Liver (tissue), 9 donors: Measurements from ENCODE around the gene ATG4C. TPM values are rescaled to one million over a fixed set of nuclear protein-coding genes. Genes with fewer than 3 reads are reported as not detected.
"Not testable (repeated sequence)": the region's sequence is repeated elsewhere in the genome, so short reads cannot be mapped to it uniquely, and the experiment has no call there.

Experiments used
- DNase-seq: peaks from one replicate; pipeline ENCODE4 v3.0.0-alpha.2; 2017; ENCODE audit warnings: low spot score
- H3K27ac ChIP-seq, 2 donors: one replicate each; pipeline ENCODE4 v1.7.0; 2013; ENCODE audit warnings: inconsistent platforms in 2 of 2, low read length in 2 of 2, control low read depth in 1 of 2, low read depth in 1 of 2, mild to moderate bottlenecking in 1 of 2
- H3K27me3 ChIP-seq, 4 donors: one replicate each; pipeline versions ENCODE4 v1.6.1 to v1.7.0; 2013; ENCODE audit warnings: low read length in 3 of 4, inconsistent platforms in 1 of 4, mild to moderate bottlenecking in 1 of 4, moderate library complexity in 1 of 4; ENCODE audit not compliant: control insufficient read depth in 4 of 4, insufficient read depth in 4 of 4
- H3K36me3 ChIP-seq, 4 donors: one replicate each; pipeline versions ENCODE4 v1.6.1 to v1.7.0; 2013; ENCODE audit warnings: low read length in 3 of 4, mild to moderate bottlenecking in 3 of 4, low read depth in 1 of 4, moderate library complexity in 1 of 4; ENCODE audit not compliant: control insufficient read depth in 4 of 4, insufficient read depth in 3 of 4
- H3K4me1 ChIP-seq, 4 donors: one replicate each; pipeline versions ENCODE4 v1.6.1 to v1.7.0; 2013; ENCODE audit warnings: low read length in 3 of 4, mild to moderate bottlenecking in 3 of 4, moderate library complexity in 1 of 4; ENCODE audit not compliant: control insufficient read depth in 4 of 4, insufficient read depth in 4 of 4
- H3K4me3 ChIP-seq, 3 donors: one replicate each; pipeline versions ENCODE4 v1.6.1 to v1.7.0; 2013; ENCODE audit warnings: low read length in 3 of 3, control low read depth in 1 of 3, low read depth in 1 of 3, mild to moderate bottlenecking in 1 of 3
- H3K9ac ChIP-seq, 2 donors: one replicate each; pipeline ENCODE4 v1.7.0; 2013; ENCODE audit warnings: low read length in 2 of 2, mild to moderate bottlenecking in 2 of 2, moderate library complexity in 2 of 2, control low read depth in 1 of 2, low read depth in 1 of 2
- H3K9me3 ChIP-seq, 4 donors: one replicate each; pipeline versions ENCODE4 v1.6.1 to v1.7.0; 2013; ENCODE audit warnings: low read length in 3 of 4; ENCODE audit not compliant: control insufficient read depth in 4 of 4
- FOXA1 ChIP-seq: IDR thresholded peaks from 2 replicates; pipeline ENCODE4 v1.6.1; 2016; ENCODE audit warnings: antibody characterized with exemption
- GABPA ChIP-seq, 2 donors: IDR thresholded peaks in 1 of 2; conservative IDR thresholded peaks in 1 of 2; 2 replicates each; pipeline ENCODE4 v1.6.1; 2016; ENCODE audit warnings: antibody characterized with exemption in 2 of 2, mild to moderate bottlenecking in 1 of 2, moderate library complexity in 1 of 2
- HNF4A ChIP-seq, 2 donors: conservative IDR thresholded peaks; 2 replicates each; pipeline ENCODE4 v1.6.1; 2016; ENCODE audit warnings: antibody characterized with exemption in 2 of 2, mild to moderate bottlenecking in 2 of 2
- RAD21 ChIP-seq, 2 donors: IDR thresholded peaks; 2 replicates each; pipeline ENCODE4 v1.6.1; 2016; ENCODE audit warnings: antibody characterized with exemption in 2 of 2, mild to moderate bottlenecking in 2 of 2
- RXRA ChIP-seq, 2 donors: IDR thresholded peaks; 2 replicates each; pipeline ENCODE4 v1.6.1; 2017 to 2018; ENCODE audit warnings: antibody characterized with exemption in 2 of 2, mild to moderate bottlenecking in 1 of 2
- TAF1 ChIP-seq: conservative IDR thresholded peaks from 2 replicates; pipeline ENCODE4 v1.6.1; 2016; ENCODE audit warnings: antibody characterized with exemption, mild to moderate bottlenecking
- YY1 ChIP-seq: IDR thresholded peaks from 2 replicates; pipeline ENCODE4 v1.6.1; 2016; ENCODE audit warnings: antibody characterized with exemption, mild to moderate bottlenecking
- WGBS: extraction: QIAGEN DNeasy Blood & Tissue Kit; methylation state at CpG from one replicate; pipeline ENCODE4 v1.1.7; 2013; 5-methylcytosine and 5-hydroxymethylcytosine counted together
- polyA plus RNA-seq, 2 donors: library from polyadenylated mRNA; stranded (reverse) in 1 of 2; unstranded in 1 of 2; fragments of 200-250 nt in 1 of 2; fragments of >200 nt in 1 of 2; fragmentation: Nextera tagmentation in 1 of 2; extraction: Ambion mirVana in 1 of 2; gene quantifications; one replicate each; pipeline versions ENCODE4 v1.2.1 to v1.2.3, GENCODE V29; 2013 to 2015
- total RNA-seq, 2 donors: library from RNA; depleted of rRNA; stranded (reverse); fragments of >200 nt; gene quantifications; one replicate each; pipeline ENCODE4 v1.2.3, GENCODE V29; 2014
- TF ChIP-seq, protein P1 (sequence below): IDR thresholded peaks from 2 replicates; pipeline ENCODE4 v1.6.1; 2016; ENCODE audit warnings: antibody characterized with exemption
- TF ChIP-seq, protein P2 (sequence below): IDR thresholded peaks from 2 replicates; pipeline ENCODE4 v1.6.1; 2016; ENCODE audit warnings: antibody characterized with exemption, mild to moderate bottlenecking
- TF ChIP-seq, protein P3 (sequence below): IDR thresholded peaks from 2 replicates; pipeline ENCODE4 v1.6.1; 2016; ENCODE audit warnings: antibody characterized with exemption
- donor health status: healthy.
- donor health status: healthy.
- donor health status: healthy.
- donor health status: healthy.
- donor health status: healthy.

Gene ATG4C
- total and polyA plus RNA-seq, 4 donors, result 3.8 to 8.4 (median 5.2) TPM

- not testable (repeated sequence) for DNase-seq
Observed at GRCh38 chr1:62760021-62760782, 23.7 kb upstream of the ATG4C start.

GRCh38 chr1:62761223-62761870, 22.6 kb upstream of the ATG4C start:
- H3K27me3 ChIP-seq, H3K4me1 ChIP-seq, H3K9me3 ChIP-seq, DNase-seq, H3K27ac ChIP-seq, H3K9ac ChIP-seq, H3K36me3 ChIP-seq, H3K4me3 ChIP-seq: not testable (repeated sequence)
- 93% methylated on average over 30 of the region's 30 CpGs for WGBS

More at GRCh38 chr1:62760021-62760782, 23.7 kb upstream of the ATG4C start:
- not testable (repeated sequence) for H3K9ac ChIP-seq, H3K27ac ChIP-seq, H3K36me3 ChIP-seq, H3K4me1 ChIP-seq, H3K27me3 ChIP-seq, H3K4me3 ChIP-seq, H3K9me3 ChIP-seq
- WGBS, result 89% methylated on average over 6 of the region's 6 CpGs

DNA sequence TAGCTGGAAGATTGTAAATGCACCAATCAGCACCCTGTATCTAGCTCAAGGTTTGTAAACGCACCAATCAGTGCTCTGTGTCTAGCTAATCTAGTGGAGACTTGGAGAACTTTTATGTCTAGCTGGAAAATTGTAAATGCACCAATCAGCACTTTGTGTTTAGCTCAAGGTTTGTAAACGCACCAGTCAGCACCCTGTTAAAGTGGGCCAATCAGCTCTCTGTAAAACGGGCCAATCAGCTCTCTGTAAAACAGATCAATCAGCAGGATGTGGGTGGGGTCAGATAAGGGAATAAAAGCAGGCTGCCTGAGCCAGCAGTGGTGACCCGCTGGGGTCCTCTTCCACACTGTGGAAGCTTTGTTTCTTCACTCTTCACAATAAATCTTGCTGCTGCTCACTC, 21.9 kb upstream of the ATG4C start:
- H3K27ac ChIP-seq, H3K4me3 ChIP-seq, DNase-seq, H3K9me3 ChIP-seq, H3K36me3 ChIP-seq, H3K4me1 ChIP-seq, H3K27me3 ChIP-seq, H3K9ac ChIP-seq: not testable (repeated sequence)
- 91% methylated on average over 4 of the region's 4 CpGs for WGBS

- Histone ChIP-seq H3K36me3 (no peaks in the 10 kb centered on the region), H3K27ac (no peak overlapping the region), H3K27me3 (no peaks in the 10 kb centered on the region), H3K4me1 (no peaks in the 10 kb centered on the region), H3K9ac (no peak overlapping the region), H3K4me3 (no peak overlapping the region), H3K9me3 (no peaks in the 10 kb centered on the region)
- WGBS, result 41% methylated on average over 4 of the region's 4 CpGs
- TF ChIP-seq HNF4A (conservative IDR thresholded peaks at IDR 0.05), result no peak
- TF ChIP-seq, protein P1, sequence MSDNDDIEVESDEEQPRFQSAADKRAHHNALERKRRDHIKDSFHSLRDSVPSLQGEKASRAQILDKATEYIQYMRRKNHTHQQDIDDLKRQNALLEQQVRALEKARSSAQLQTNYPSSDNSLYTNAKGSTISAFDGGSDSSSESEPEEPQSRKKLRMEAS, result no peak
- no peak for TF ChIP-seq TAF1
- no peak for TF ChIP-seq FOXA1
- no peak for TF ChIP-seq YY1
- TF ChIP-seq, protein P2, sequence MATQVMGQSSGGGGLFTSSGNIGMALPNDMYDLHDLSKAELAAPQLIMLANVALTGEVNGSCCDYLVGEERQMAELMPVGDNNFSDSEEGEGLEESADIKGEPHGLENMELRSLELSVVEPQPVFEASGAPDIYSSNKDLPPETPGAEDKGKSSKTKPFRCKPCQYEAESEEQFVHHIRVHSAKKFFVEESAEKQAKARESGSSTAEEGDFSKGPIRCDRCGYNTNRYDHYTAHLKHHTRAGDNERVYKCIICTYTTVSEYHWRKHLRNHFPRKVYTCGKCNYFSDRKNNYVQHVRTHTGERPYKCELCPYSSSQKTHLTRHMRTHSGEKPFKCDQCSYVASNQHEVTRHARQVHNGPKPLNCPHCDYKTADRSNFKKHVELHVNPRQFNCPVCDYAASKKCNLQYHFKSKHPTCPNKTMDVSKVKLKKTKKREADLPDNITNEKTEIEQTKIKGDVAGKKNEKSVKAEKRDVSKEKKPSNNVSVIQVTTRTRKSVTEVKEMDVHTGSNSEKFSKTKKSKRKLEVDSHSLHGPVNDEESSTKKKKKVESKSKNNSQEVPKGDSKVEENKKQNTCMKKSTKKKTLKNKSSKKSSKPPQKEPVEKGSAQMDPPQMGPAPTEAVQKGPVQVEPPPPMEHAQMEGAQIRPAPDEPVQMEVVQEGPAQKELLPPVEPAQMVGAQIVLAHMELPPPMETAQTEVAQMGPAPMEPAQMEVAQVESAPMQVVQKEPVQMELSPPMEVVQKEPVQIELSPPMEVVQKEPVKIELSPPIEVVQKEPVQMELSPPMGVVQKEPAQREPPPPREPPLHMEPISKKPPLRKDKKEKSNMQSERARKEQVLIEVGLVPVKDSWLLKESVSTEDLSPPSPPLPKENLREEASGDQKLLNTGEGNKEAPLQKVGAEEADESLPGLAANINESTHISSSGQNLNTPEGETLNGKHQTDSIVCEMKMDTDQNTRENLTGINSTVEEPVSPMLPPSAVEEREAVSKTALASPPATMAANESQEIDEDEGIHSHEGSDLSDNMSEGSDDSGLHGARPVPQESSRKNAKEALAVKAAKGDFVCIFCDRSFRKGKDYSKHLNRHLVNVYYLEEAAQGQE, result no peak
- no peak for TF ChIP-seq RXRA (IDR thresholded peaks at IDR 0.05)
- TF ChIP-seq, protein P3, sequence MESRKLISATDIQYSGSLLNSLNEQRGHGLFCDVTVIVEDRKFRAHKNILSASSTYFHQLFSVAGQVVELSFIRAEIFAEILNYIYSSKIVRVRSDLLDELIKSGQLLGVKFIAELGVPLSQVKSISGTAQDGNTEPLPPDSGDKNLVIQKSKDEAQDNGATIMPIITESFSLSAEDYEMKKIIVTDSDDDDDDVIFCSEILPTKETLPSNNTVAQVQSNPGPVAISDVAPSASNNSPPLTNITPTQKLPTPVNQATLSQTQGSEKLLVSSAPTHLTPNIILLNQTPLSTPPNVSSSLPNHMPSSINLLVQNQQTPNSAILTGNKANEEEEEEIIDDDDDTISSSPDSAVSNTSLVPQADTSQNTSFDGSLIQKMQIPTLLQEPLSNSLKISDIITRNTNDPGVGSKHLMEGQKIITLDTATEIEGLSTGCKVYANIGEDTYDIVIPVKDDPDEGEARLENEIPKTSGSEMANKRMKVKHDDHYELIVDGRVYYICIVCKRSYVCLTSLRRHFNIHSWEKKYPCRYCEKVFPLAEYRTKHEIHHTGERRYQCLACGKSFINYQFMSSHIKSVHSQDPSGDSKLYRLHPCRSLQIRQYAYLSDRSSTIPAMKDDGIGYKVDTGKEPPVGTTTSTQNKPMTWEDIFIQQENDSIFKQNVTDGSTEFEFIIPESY, result no peak
- TF ChIP-seq RAD21 (IDR thresholded peaks at IDR 0.05), result no peak
- no peak for TF ChIP-seq GABPA (IDR thresholded peaks at IDR 0.05 in 1 of 2, conservative IDR thresholded peaks at IDR 0.05 in 1 of 2)
- DNase-seq, result no peak
Observed at GRCh38 chr1:62765981-62766380, 18.0 kb upstream of the ATG4C start.

GRCh38 chr1:62768551-62768950, 15.4 kb upstream of the ATG4C start:
- not testable (repeated sequence) for H3K9ac ChIP-seq, H3K4me3 ChIP-seq, H3K36me3 ChIP-seq, H3K4me1 ChIP-seq, DNase-seq, H3K27ac ChIP-seq, H3K9me3 ChIP-seq, H3K27me3 ChIP-seq
- WGBS, result 80% methylated on average over 11 of the region's 11 CpGs
